Endodermal cell (in vitro differentiated cells): ENCODE data around the gene DLG2. TPM values are rescaled to one million over a fixed set of nuclear protein-coding genes. Genes with fewer than 3 reads are reported as not detected.

Experiments
- DNase-seq: peaks from one replicate; pipeline ENCODE4 v3.0.0-alpha.2; 2017
- H3K27ac ChIP-seq: 2 replicates; pipeline ENCODE4 v1.5.1; 2013; ENCODE audit warnings: mild to moderate bottlenecking, low read depth, low read length, moderate library complexity
- H3K27me3 ChIP-seq: 2 replicates; pipeline ENCODE4 v1.6.1; 2013; ENCODE audit warnings: mild to moderate bottlenecking, low read length, moderate library complexity; ENCODE audit not compliant: insufficient read depth, control insufficient read depth, poor library complexity, severe bottlenecking
- H3K36me3 ChIP-seq: 2 replicates; pipeline ENCODE4 v1.7.0; 2013; ENCODE audit warnings: mild to moderate bottlenecking, low read length, moderate library complexity; ENCODE audit not compliant: control insufficient read depth, insufficient read depth
- H3K4me1 ChIP-seq: one replicate; pipeline ENCODE4 v1.7.0; 2013; ENCODE audit warnings: low read length; ENCODE audit not compliant: control insufficient read depth, insufficient read depth
- H3K4me3 ChIP-seq: 2 replicates; pipeline ENCODE4 v1.5.1; 2013; ENCODE audit warnings: mild to moderate bottlenecking, low read length, moderate library complexity
- H3K9ac ChIP-seq: 2 replicates; pipeline ENCODE4 v1.6.1; 2013; ENCODE audit warnings: mild to moderate bottlenecking, low read length, moderate library complexity; ENCODE audit not compliant: poor library complexity, severe bottlenecking; ENCODE audit errors: extremely low read depth
- H3K9me3 ChIP-seq: 2 replicates; pipeline ENCODE4 v1.6.1; 2013; ENCODE audit warnings: mild to moderate bottlenecking, low read length, moderate library complexity; ENCODE audit not compliant: control insufficient read depth
- H3K27ac Mint-ChIP-seq: 2 replicates; pipeline ENCODE4 v1.8.0; 2020; ENCODE audit warnings: mixed read lengths
- H3K27me3 Mint-ChIP-seq: 2 replicates; pipeline ENCODE4 v1.8.0; 2021; ENCODE audit warnings: mild to moderate bottlenecking, mixed read lengths; ENCODE audit not compliant: insufficient read depth
- H3K36me3 Mint-ChIP-seq: 2 replicates; pipeline ENCODE4 v1.8.0; 2020; ENCODE audit warnings: low read depth, mixed read lengths
- H3K4me1 Mint-ChIP-seq: 2 replicates; pipeline ENCODE4 v1.8.0; 2020; ENCODE audit warnings: mixed read lengths
- H3K4me3 Mint-ChIP-seq: 2 replicates; pipeline ENCODE4 v1.8.0; 2020; ENCODE audit warnings: mild to moderate bottlenecking, moderate library complexity, mixed read lengths
- H3K9me3 Mint-ChIP-seq: 2 replicates; pipeline ENCODE4 v1.8.0; 2020; ENCODE audit warnings: mild to moderate bottlenecking, mixed read lengths
- WGBS, 2 experiments: methylation state at CpG; one replicate each; pipeline versions ENCODE4 v1.1.5 to v1.1.7; 2013; ENCODE audit warnings: missing lambda C conversion rate in 2 of 2, mixed read lengths in 1 of 2; ENCODE audit not compliant: insufficient coverage in 1 of 2, insufficient read length in 1 of 2; 5-methylcytosine and 5-hydroxymethylcytosine counted together
- total RNA-seq, 2 donors: library from RNA; stranded (reverse); fragmentation: NEBNext Ultra II Directional in 1 of 2; extraction: Animal tissue kit (Norgen Biotek cat#: 25700) in 1 of 2; gene quantifications; 2 replicates in 1 of 2; 3 replicates in 1 of 2; pipeline ENCODE4 v1.2.1, GENCODE V29; 2021
- TF ChIP-seq, protein P1 (sequence below): fragments of 200-600 bp; sonication (generic); conservative IDR thresholded peaks from 2 replicates; pipeline ENCODE4 v1.5.0; 2021; ENCODE audit warnings: antibody characterized with exemption, mild to moderate bottlenecking

Gene DLG2
- total RNA-seq, 2 donors from 2014 or later: 9.6 to 10.6 TPM

- peaks cover 10% of the 10 kb centered on the region for H3K36me3 Mint-ChIP-seq
- Histone ChIP-seq H3K4me3 (no peak overlapping the region), H3K27me3 (no peaks in the 10 kb centered on the region), H3K4me1 (no peaks in the 10 kb centered on the region), H3K27ac (no peak overlapping the region), H3K9ac (no peak overlapping the region), H3K36me3 (no peaks in the 10 kb centered on the region), H3K9me3 (peaks cover 22% of the 10 kb centered on the region)
- 86 to 88% methylated on average over 1 to 3 of the region's 3 CpGs for WGBS, 2 experiments
- no peak overlapping the region for H3K27ac Mint-ChIP-seq
- H3K4me3 Mint-ChIP-seq: no peak overlapping the region
- TF ChIP-seq, protein P1, sequence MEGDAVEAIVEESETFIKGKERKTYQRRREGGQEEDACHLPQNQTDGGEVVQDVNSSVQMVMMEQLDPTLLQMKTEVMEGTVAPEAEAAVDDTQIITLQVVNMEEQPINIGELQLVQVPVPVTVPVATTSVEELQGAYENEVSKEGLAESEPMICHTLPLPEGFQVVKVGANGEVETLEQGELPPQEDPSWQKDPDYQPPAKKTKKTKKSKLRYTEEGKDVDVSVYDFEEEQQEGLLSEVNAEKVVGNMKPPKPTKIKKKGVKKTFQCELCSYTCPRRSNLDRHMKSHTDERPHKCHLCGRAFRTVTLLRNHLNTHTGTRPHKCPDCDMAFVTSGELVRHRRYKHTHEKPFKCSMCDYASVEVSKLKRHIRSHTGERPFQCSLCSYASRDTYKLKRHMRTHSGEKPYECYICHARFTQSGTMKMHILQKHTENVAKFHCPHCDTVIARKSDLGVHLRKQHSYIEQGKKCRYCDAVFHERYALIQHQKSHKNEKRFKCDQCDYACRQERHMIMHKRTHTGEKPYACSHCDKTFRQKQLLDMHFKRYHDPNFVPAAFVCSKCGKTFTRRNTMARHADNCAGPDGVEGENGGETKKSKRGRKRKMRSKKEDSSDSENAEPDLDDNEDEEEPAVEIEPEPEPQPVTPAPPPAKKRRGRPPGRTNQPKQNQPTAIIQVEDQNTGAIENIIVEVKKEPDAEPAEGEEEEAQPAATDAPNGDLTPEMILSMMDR: no peak
- H3K4me1 Mint-ChIP-seq: peaks cover 4% of the 10 kb centered on the region
- no peaks in the 10 kb centered on the region for H3K27me3 Mint-ChIP-seq
- peaks cover 25% of the 10 kb centered on the region for H3K9me3 Mint-ChIP-seq
- peak; percentile 66 for DNase-seq
Observed at GRCh38 chr11:85589373-85589772, 37.8 kb downstream of the DLG2 start.

GRCh38 chr11:85582111-85582510 lies 45.0 kb downstream of the DLG2 start:
- H3K27ac Mint-ChIP-seq: no peak overlapping the region
- H3K9ac ChIP-seq: no peak overlapping the region
- H3K27me3 Mint-ChIP-seq: no peaks in the 10 kb centered on the region
- peaks cover 19% of the 10 kb centered on the region for H3K9me3 Mint-ChIP-seq
- H3K4me3 Mint-ChIP-seq: no peak overlapping the region
- no peaks in the 10 kb centered on the region for H3K27me3 ChIP-seq
- TF ChIP-seq, protein P1: no peak
- 86 to 100% methylated on average over 1 to 2 of the region's 2 CpGs for WGBS, 2 experiments
- H3K4me3 ChIP-seq: no peak overlapping the region
- no peaks in the 10 kb centered on the region for H3K4me1 Mint-ChIP-seq
- peaks cover 5% of the 10 kb centered on the region for H3K9me3 ChIP-seq
- H3K4me1 ChIP-seq: no peaks in the 10 kb centered on the region
- no peaks in the 10 kb centered on the region for H3K36me3 ChIP-seq
- no peaks in the 10 kb centered on the region for H3K36me3 Mint-ChIP-seq
- no peak overlapping the region for H3K27ac ChIP-seq
- no peak for DNase-seq

DNA sequence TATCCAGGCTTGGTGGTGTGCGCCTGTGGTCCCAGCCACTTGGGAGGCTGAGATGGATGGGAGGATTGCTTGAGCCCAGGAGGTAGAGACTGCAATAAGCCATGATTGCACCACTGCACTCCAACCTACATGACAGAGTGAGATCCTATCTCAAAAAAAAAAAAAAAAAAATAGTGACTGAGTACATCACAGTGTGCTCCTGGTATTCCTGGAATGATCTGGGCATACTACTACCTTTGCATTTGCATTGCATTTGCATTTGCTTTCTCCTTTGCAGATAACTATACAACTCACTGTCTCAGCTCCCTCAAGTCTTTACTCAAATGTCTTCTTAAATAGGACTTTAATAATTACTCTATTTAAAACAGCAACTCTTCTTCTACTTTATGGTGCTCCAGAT lies 51.8 kb downstream of the DLG2 start:
- Histone ChIP-seq H3K9ac (no peak overlapping the region), H3K36me3 (no peaks in the 10 kb centered on the region), H3K27ac (no peak overlapping the region), H3K9me3 (peaks cover 15% of the 10 kb centered on the region), H3K4me1 (no peaks in the 10 kb centered on the region), H3K27me3 (no peaks in the 10 kb centered on the region), H3K4me3 (no peak overlapping the region)
- TF ChIP-seq, protein P1: no peak
- Mint-ChIP-seq H3K4me1 (no peaks in the 10 kb centered on the region), H3K27ac (no peak overlapping the region), H3K27me3 (no peaks in the 10 kb centered on the region), H3K4me3 (no peak overlapping the region), H3K9me3 (peaks cover 18% of the 10 kb centered on the region), H3K36me3 (peaks cover 3% of the 10 kb centered on the region)
- no peak for DNase-seq
- 100% methylated on average over 1 of the region's 1 CpG; no CpG with 5 or more reads in 1 of the 2 experiments for WGBS, 2 experiments
